NT2/D1 (cell line): ENCODE measurements around the gene LRRC45.

Source experiments
- SUZ12 ChIP-seq: IDR thresholded peaks from 2 replicates; pipeline ENCODE4 v1.6.1; 2011; ENCODE audit not compliant: insufficient read length, insufficient read depth; ENCODE audit errors: extremely low read depth
- YY1 ChIP-seq: IDR thresholded peaks from 2 replicates; pipeline ENCODE4 v1.6.1; 2011; ENCODE audit not compliant: insufficient read length, insufficient read depth
- ZNF274 ChIP-seq: IDR thresholded peaks from 2 replicates; pipeline ENCODE4 v1.6.1; 2011; ENCODE audit warnings: mild to moderate bottlenecking, low read depth, low read length

- no peak for TF ChIP-seq YY1
- TF ChIP-seq ZNF274 = no peak
- TF ChIP-seq SUZ12 = no peak
Measured at GRCh38 chr17:82004517-82005455, 18.3 kb upstream of the LRRC45 start.
